HG02970 (cell line): Measurements from ENCODE around the gene MEX3B.

ENCODE experiments used
- ATAC-seq: cut with Tn5 transposase; IDR thresholded peaks from one replicate; pipeline ENCODE4 v1.9.1; 2021; ENCODE audit warnings: mild to moderate bottlenecking, moderate library complexity, moderate number of reproducible peaks; ENCODE audit not compliant: unreplicated experiment, low FRiP score

Gene MEX3B

GRCh38 chr15:82045892-82046665, at the start of gene MEX3B:
Gene MEX3B, minus strand, starts transcription at chr15:82046018. Its CDS starts 313 bp downstream, at chr15:82045705.
- ATAC-seq = peak; percentile 42

- no peak for ATAC-seq
These were observed 48.0 kb upstream of the MEX3B start for GRCh38 chr15:82093774-82094211.

- no peak for ATAC-seq
These were observed 47.5 kb upstream of the MEX3B start for GRCh38 chr15:82093325-82093724.

GRCh38 chr15:82091636-82092140, 45.9 kb upstream of the MEX3B start:
- ATAC-seq = no peak

DNA sequence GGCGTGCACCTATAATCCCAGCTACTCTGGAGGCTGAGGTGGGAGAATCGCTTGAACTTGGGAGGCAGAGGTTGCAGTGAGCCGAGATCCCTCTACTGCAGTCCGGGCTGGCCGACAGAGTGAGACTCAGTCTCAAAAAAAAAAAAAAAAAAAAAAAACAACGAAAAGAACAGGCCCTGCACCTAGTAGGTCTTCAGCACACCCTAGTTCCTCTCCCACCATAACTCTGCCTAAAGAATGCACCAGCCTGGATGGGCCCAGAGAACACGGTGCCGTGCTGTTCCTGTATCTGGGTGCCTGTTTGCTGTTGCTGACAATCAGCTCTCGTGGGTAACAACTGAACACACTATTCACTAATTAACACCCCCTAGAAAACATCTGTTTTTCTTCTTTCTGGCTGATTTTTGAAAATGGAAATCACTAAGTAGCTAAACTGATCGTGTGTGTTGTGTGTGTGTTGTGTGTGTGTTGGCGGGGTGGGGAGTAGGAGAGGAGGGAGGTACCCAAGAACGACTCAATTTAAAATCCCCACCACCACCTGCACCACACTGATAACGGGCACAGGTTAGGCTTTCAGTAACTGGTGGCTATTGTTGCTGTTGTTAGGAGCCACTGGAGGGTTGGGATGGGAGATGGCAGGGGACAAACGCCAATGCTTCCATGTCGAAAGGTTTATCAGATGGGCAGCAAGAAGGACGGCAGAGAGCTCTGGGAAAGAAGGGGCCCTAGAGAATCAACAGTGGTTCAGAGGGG, 40.6 kb upstream of the MEX3B start:
- no peak for ATAC-seq

- ATAC-seq = no peak
These were observed 36.3 kb upstream of the MEX3B start for GRCh38 chr15:82081914-82082762.

- ATAC-seq = no peak
These were observed 35.0 kb upstream of the MEX3B start for GRCh38 chr15:82080774-82081173.

- no peak for ATAC-seq
These were observed 33.9 kb upstream of the MEX3B start for GRCh38 chr15:82079736-82080135.

GRCh38 chr15:82074610-82075009, 28.8 kb upstream of the MEX3B start:
- ATAC-seq = no peak

- ATAC-seq = no peak
These were observed 27.2 kb upstream of the MEX3B start for GRCh38 chr15:82072926-82073537.

DNA sequence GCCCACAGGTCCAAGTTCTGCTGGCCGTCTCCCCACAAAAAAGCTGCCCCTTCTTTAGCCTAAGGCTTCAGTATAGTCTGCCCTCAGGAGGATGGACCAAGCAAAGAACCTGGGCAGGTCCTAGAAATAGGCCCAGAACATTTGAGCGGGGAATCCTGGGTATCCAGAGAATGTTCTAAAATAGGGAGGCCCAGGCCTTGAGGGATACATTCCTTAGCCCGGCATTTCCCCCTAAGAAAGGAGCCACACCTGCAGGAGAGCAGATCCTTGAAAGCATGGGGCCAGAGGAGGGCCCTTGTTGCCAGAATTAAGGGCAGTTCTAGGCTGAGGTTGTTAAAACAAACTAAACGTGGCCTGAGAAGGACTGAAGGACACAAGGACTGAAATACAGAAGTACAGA, 20.6 kb upstream of the MEX3B start:
- no peak for ATAC-seq

DNA sequence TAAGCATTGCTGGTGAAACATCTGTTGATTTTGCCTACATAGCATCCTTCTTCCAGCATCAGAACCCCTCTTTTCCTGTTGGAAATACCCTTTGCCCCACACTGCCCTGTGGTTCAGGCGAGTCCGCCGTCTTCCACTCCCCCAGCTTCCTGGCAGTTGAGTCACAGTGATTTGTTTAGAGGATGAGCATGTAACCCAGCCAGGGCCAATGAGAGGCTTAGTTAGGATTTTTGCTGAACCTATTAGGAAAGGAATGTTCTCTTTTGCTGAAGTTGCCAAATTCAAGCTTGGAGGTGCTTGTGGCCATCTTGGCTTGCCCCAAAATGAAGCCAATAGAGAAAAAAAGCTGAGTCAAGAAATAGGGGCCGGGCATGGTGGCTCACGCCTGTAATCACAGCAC, 19.0 kb upstream of the MEX3B start:
- no peak for ATAC-seq

GRCh38 chr15:82062479-82063454, 16.9 kb upstream of the MEX3B start:
- ATAC-seq = no peak

- ATAC-seq = no peak
These were observed 15.0 kb upstream of the MEX3B start for GRCh38 chr15:82060817-82061216.

DNA sequence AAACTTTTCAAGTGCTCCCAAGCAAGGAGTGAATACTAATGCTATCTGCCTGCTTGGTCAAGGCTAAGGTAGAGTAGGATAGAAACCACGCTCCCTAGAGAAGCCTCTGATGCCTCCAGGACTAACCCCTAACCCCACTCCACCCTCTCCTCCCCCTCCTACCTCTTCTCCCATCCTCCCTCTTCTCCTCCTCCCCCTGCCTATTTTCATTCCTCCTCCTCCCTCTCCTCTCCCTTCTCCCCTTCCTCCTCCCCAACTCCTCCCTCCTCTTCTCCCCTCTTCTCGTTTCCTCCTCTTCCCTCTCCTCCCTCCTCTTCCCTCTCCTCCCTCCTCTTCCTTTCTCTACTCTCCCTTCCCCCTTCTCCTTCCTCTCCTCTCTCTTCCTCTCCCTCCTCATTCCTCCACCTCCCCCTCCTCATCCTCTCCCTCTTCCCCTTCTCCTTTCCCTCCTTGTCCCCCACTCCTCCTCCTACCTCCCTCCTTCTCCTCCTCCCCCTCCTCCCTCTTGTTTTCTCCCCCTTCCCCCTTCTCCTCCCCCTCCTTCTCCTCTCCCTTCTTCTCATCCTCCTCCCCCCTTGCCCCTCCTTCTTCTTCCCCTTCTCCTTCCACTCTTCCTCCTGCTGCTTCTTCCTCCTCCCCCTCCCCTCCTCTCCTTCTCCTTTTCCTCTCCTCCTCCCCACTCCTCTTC, 12.8 kb upstream of the MEX3B start:
- ATAC-seq = no peak

DNA sequence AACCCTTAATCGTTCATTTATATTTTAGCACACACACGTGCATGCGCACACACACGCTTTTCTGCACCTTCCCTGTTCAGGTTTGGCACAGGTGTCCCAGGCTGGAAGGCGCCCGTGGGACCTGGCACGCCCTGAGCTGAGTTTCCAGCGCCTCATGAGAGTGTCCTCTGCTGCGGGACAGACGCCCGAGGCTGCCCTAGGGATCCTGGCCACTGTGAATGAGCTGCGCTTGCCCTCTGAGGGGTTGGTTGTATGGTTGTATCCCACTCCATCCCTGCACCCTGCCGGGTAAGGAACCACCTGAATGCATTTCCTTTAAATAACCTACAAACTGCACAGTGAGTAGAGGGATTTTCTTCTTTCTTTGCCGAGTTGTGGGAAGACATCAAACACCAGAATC, 12.2 kb upstream of the MEX3B start:
- ATAC-seq = no peak

DNA sequence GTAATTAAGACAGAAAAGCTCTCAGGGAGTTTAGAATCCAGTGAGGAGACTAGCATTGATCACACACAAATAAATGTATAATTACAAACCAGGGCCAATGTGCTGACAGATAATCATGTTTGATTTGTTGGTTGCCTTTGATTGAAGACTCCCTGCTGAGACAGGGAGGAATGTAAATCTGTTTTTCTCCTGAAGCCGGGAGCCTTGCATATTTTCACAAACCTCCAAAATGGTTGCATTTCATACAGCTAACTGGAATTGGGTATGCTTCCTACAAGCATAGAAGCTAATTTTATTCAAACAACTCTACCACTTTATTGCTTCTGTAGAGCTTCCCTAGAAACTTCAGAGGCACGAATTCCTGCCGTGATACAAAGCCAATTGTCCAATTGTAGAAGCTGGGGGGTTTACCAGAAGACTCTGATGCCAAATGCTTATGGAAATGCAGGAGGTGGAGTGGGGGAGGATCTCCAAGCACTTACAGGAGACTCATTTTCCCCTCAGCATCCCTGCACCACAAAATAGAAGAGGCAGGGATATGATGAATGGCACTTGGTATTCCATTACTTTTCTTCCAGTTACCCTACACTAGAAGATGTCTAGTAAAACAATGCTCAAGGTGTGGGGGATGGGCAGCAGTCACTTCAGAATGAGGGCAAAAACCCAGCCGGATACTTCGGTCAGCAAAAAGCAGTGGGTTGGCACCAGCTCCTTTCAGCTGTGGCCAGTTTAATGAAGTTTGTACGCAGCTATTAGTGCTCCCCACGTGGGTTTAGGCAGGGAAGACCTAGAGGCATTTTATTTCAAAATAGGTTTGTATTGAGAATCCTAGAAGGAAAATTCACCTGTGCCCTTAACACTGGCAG, 11.4 kb upstream of the MEX3B start:
- ATAC-seq = no peak

GRCh38 chr15:82052751-82053150, 6.9 kb upstream of the MEX3B start:
- ATAC-seq = no peak
